Activated naive CD4-positive, alpha-beta T cell treated with anti-CD3 and anti-CD28 coated beads, Interleukin-2, amount 50 U/mL, for 72 hours (primary cell): ENCODE measurements around the gene CAPS2. TPM values are rescaled to one million over a fixed set of nuclear protein-coding genes. Genes with fewer than 3 reads are reported as not detected.

Experiments
- ATAC-seq, 2 donors: fragments of 150-1000 bp; cut with Tn5 transposase; 2 replicates each; pipeline ENCODE4 v1.10.0; 2021; ENCODE audit warnings: mild to moderate bottlenecking in 2 of 2, moderate library complexity in 2 of 2
- DNase-seq, 2 donors: peaks; one replicate each; pipeline ENCODE4 v3.0.0; 2021 to 2022; ENCODE audit warnings: low spot score in 2 of 2
- H3K27ac Mint-ChIP-seq, 2 donors: one replicate each; pipeline ENCODE4 v1.8.0; 2022; ENCODE audit warnings: mild to moderate bottlenecking in 2 of 2, mixed read lengths in 2 of 2
- H3K36me3 Mint-ChIP-seq, 2 donors: one replicate each; pipeline ENCODE4 v1.8.0; 2022; ENCODE audit warnings: mixed read lengths in 2 of 2
- H3K9me3 Mint-ChIP-seq, 2 donors: one replicate each; pipeline ENCODE4 v1.8.0; 2022; ENCODE audit warnings: mixed read lengths in 2 of 2
- total RNA-seq, 2 donors: library from RNA; stranded (reverse); gene quantifications; one replicate each; pipeline ENCODE4 v1.2.3, GENCODE V29; 2022

Gene CAPS2
- total RNA-seq, 2 donors from 2014 or later, result 4.6 to 10.2 TPM

DNA sequence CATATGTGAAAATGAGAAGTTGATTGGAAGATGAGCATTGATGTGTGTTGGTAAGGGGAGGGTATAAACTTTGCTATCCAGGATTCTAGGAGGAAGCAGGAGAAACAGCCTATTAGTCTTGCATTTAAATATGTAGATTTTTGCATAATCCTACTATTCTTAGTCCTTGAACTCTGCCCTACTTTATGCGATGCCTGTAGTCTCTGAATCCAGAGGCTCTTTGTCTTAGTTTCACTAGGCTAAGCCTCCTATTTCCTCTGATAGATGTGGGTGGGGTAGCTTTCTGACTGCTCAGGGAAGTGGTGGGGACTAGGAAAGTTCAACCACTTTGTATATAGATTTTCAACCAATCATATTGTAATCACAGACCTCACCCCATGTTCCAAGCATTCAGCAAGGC is 71.0 kb downstream of the CAPS2 start:
- no peak overlapping the region for H3K27ac Mint-ChIP-seq
- ATAC-seq (no peak), DNase-seq (no peak)
- H3K9me3 Mint-ChIP-seq, result no peaks in the 10 kb centered on the region
- no peaks in the 10 kb centered on the region for H3K36me3 Mint-ChIP-seq

DNA sequence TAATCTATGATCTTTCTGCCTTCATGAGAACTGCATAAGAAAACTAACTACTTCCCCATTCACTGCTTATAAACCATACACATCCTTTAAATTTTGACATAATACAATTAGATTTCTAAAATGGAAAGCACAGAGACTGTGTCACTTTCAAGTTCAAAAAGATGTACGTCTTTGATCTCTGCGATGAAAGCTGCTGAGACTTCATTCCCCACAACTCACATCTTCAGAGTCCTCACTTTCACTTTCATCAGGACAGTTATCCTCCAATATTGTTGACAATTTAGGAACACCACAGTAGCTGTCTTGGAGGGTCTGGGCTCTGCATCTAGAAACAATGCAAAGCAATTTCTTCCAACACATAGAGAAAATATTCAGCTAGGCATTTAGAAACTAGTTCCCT is 72.6 kb downstream of the CAPS2 start:
- peak; percentile 60 to 69 for ATAC-seq
- Mint-ChIP-seq H3K9me3 (no peaks in the 10 kb centered on the region), H3K27ac (peak overlapping the region in 1 of 2 donors; percentile 63)

DNA sequence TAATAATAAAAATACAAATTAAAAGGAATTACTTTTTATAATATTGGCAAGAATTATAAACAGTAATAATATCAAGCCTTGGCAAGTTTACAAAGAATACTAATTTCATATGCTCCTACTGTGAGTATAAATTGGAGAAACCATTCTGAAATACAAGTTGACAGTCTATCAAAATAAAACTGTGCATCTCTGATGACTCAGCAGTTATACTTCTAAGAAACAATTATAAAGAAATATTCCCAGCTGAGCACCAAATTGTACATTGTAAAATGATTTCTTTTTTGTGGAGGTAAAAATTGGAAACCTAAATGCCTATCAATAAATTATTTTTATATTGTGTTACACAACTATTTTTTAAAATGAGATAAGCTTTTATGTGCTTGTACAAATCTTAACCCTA is 85.0 kb downstream of the CAPS2 start:
- DNase-seq (no peak), ATAC-seq (no peak)
- Mint-ChIP-seq H3K9me3 (peaks cover 4 to 6% of the 10 kb centered on the region in 2 donors), H3K36me3 (peaks cover 0 to 6% of the 10 kb centered on the region in 2 donors), H3K27ac (no peak overlapping the region)

More for the DNA sequence above, 72.6 kb downstream of the CAPS2 start:
- no peak for DNase-seq
- H3K36me3 Mint-ChIP-seq, result no peaks in the 10 kb centered on the region

DNA sequence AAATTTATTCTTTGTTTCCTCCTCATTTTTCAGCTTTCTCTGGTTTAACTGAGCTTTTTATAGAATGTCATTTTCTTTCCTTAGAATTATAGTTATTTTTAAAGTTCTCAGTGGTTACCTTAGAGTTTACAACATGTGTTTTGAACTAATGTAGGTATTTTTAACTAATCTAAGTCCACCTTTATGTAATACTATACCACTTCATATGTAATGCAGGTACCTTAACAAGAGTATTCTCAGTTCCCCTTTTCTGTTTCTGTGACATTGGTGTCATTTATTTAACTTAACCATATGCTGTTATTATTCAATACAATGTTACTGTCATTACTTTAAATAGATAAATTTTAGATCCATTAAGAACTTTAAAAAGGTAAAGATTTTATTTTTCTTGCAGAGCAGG is 90.1 kb downstream of the CAPS2 start:
- ATAC-seq, result no peak
- Mint-ChIP-seq H3K36me3 (peaks cover 0 to 6% of the 10 kb centered on the region in 2 donors), H3K27ac (no peak overlapping the region), H3K9me3 (peaks cover 4 to 6% of the 10 kb centered on the region in 2 donors)
- no peak for DNase-seq

DNA sequence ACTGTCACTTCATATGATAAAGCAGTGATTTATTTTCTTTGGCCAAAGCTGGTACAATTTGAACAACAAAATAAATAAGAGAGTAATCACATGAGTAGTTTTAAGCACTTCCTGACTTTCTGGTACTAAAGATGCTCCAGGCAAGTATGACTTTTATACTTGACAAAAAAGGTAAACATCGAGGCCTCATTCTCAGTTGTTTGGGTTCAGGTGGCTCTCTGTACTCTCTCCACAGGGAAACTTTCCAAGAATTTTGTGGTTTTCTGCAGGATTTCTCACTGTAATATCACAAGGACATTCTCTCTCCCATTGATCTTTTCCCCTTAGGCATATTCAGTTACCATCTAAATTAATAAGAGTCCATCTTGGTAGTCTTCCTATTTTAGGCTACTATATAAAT is 93.9 kb downstream of the CAPS2 start:
- H3K36me3 Mint-ChIP-seq, result peaks cover 0 to 6% of the 10 kb centered on the region in 2 donors
- no peak overlapping the region for H3K27ac Mint-ChIP-seq
- peaks cover 6 to 8% of the 10 kb centered on the region in 2 donors for H3K9me3 Mint-ChIP-seq
- ATAC-seq (no peak), DNase-seq (no peak)

DNA sequence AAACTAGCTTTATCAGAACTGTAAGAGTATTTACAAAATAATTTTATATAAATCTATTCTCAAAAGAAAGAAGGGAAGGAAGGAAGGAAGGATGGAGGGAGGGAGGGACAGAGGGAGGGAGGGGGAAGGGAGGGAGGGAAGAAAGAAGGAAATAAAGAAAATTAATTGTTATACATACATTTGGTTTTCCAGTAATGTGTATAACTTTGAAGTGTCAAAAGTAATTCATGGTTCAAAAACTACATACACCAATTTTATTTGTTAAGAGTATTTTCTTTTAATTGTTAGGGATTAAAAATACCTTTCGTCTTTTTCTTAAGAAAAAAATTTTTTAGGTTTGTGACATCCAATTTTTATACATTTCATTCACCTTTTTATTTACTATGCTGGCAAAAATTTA is 103.0 kb downstream of the CAPS2 start:
- H3K27ac Mint-ChIP-seq, result no peak overlapping the region
- H3K36me3 Mint-ChIP-seq, result peaks cover 0 to under 1% of the 10 kb centered on the region in 2 donors
- ATAC-seq, result no peak

More for the DNA sequence above, 103.0 kb downstream of the CAPS2 start:
- no peak for DNase-seq
- peaks cover 6 to 10% of the 10 kb centered on the region in 2 donors for H3K9me3 Mint-ChIP-seq

Other genes starting within 250 kb of the CAPS2 start
- gene KCNC2, start 120.5 kb downstream of the CAPS2 start, total RNA-seq, result not detected
- gene GLIPR1L1, start 4.3 kb upstream of the CAPS2 start, total RNA-seq, result not detected
- gene GLIPR1L2, start 60.8 kb upstream of the CAPS2 start, total RNA-seq, result under 1 TPM; 0.66 to 0.68 TPM
- 10 to 100 TPM in 1 of 2 donors, 1 to 10 TPM in 1; 3.5 to 10.3 TPM for gene GLIPR1, start 150.4 kb upstream of the CAPS2 start, total RNA-seq
- 100 to 1,000 TPM; 100 to 149 TPM for gene KRR1, start 181.3 kb upstream of the CAPS2 start, total RNA-seq